GM12865 (cell line): ENCODE measurements around the gene SLC6A15.

Experiments used
- DNase-seq: peaks from one replicate; pipeline ENCODE4 v3.0.0; 2010; ENCODE audit warnings: low read depth
- H3K4me3 ChIP-seq: 2 replicates; pipeline ENCODE4 v1.5.1; 2011; ENCODE audit warnings: mild to moderate bottlenecking, low read depth, low read length, control low read depth
- CTCF ChIP-seq: IDR thresholded peaks from 2 replicates; pipeline ENCODE4 v1.5.1; 2011; ENCODE audit warnings: low read length, control low read depth, low read depth, inconsistent platforms; ENCODE audit not compliant: insufficient read depth; ENCODE audit errors: missing control alignments

The SLC6A15 gene

GRCh38 chr12:84826925-84827324, 85.7 kb downstream of the SLC6A15 start:
- TF ChIP-seq CTCF, result no peak
- no peak overlapping the region for H3K4me3 ChIP-seq
- DNase-seq, result no peak

DNA sequence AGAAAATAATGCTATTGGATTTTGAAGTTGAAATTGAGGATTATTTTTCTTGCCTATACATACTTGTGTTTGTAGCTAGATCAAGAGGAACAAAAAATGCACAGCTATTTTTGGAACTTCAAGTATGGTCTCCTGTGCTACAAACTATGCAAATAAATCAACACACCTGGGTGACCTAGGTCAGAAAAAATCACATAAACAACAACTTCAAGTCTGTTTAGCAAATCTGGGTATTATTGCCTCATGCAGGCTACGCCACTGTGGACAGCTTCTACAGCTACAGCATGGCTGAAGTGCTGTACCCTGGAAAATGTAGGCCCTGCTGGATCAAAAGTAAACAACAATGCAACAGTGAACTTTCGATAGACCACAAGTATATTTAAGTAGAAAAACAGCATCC, 87.5 kb downstream of the SLC6A15 start:
- DNase-seq, result peak; percentile 27
- no peak overlapping the region for H3K4me3 ChIP-seq
- TF ChIP-seq CTCF, result no peak

GRCh38 chr12:84822525-84822924, 90.1 kb downstream of the SLC6A15 start:
- DNase-seq, result peak; percentile 8
- no peak overlapping the region for H3K4me3 ChIP-seq
- no peak for TF ChIP-seq CTCF

DNA sequence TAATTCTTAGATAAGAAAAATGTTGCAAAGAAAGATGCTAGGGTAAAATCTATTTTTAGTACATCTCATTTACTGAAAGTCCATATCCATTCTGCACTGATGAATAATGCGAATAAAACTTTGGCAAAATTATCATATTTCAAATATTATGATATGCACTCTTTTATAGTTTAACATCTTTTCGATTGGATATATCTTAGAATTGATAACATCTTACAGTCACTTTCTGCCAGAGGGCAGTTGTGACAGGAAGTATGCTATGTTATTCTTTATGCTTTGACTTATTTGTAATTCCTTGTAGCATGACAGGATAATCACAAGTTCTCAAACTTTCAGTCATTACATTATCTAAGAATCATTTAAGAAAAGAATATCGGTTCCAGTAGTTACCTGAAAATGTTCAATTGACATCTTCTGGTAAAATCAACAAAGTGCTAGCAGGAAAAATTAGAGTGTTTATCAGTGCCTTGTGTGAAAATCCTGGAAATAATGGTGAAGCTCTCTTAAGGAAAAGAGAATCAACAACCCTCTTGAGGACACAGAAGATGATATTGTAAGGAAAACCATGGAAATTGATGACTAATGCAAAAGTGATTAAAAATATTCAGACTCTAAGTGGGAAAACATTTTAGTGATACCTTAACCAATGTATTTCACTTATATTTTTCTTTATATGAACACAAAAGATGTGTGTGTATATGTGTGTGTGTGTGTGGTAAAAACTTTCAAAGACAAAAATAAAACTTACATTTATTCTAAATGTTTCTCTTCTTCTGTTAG, 95.5 kb downstream of the SLC6A15 start:
- no peak overlapping the region for H3K4me3 ChIP-seq
- DNase-seq, result no peak
- TF ChIP-seq CTCF, result no peak

- H3K4me3 ChIP-seq, result no peak overlapping the region
- no peak for DNase-seq
- no peak for TF ChIP-seq CTCF
Measured at GRCh38 chr12:84814664-84815245, 97.8 kb downstream of the SLC6A15 start.

- DNase-seq, result peak; percentile 20
- no peak overlapping the region for H3K4me3 ChIP-seq
- TF ChIP-seq CTCF, result no peak
Measured at GRCh38 chr12:84813780-84814663, 98.6 kb downstream of the SLC6A15 start.
